BE2C (cell line): ENCODE measurements around the gene GTF3C1.
"Not testable (repeated sequence)": the region's sequence is repeated elsewhere in the genome, so short reads cannot be mapped to it uniquely, and the experiment has no call there.

Source experiments
- DNase-seq: peaks from one replicate; pipeline ENCODE4 v3.0.0-alpha.2; 2020
- H3K27me3 ChIP-seq: fragments of 250-450 bp; sonication (Bioruptor Pico); 2 replicates; pipeline ENCODE4 v1.5.1; 2020; ENCODE audit warnings: mild to moderate bottlenecking
- H3K36me3 ChIP-seq: fragments of 250-450 bp; sonication (Bioruptor Pico); 2 replicates; pipeline ENCODE4 v1.5.1; 2020; ENCODE audit warnings: mild to moderate bottlenecking
- H3K4me1 ChIP-seq: fragments of 250-450 bp; sonication (Bioruptor Pico); 2 replicates; pipeline ENCODE4 v1.5.1; 2020
- H3K4me3 ChIP-seq: 2 replicates; pipeline ENCODE4 v1.5.1; 2011; ENCODE audit warnings: low read depth, low read length
- H3K9me3 ChIP-seq: fragments of 250-450 bp; sonication (Bioruptor Pico); 2 replicates; pipeline ENCODE4 v1.5.1; 2020
- TF ChIP-seq, protein P1 (sequence below): IDR thresholded peaks from 2 replicates; pipeline ENCODE4 v1.5.1; 2012; ENCODE audit warnings: mild to moderate bottlenecking, low read depth, low read length

Gene GTF3C1

DNA sequence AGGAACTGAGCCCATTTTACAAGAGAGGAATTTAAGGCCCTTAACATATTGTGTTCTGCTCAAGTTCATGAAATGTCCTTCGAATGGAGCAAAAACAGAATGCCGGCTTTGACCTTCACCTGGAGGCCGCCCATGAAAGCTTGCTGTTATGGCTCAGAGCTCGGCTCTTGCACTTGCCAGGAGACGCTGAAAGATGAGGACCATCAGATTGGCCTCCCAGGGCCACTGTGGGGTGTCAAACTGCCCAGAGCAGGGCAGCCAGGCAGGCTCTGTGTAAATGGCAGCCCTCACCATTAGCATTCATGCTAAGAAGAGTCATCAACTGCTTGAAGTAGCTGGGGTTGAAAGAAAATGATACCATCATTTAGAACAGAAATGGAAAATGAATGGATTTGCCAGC lies 108.4 kb downstream of the GTF3C1 start:
- H3K4me1 ChIP-seq = no peaks in the 10 kb centered on the region
- H3K27me3 ChIP-seq = no peaks in the 10 kb centered on the region
- TF ChIP-seq, protein P1, sequence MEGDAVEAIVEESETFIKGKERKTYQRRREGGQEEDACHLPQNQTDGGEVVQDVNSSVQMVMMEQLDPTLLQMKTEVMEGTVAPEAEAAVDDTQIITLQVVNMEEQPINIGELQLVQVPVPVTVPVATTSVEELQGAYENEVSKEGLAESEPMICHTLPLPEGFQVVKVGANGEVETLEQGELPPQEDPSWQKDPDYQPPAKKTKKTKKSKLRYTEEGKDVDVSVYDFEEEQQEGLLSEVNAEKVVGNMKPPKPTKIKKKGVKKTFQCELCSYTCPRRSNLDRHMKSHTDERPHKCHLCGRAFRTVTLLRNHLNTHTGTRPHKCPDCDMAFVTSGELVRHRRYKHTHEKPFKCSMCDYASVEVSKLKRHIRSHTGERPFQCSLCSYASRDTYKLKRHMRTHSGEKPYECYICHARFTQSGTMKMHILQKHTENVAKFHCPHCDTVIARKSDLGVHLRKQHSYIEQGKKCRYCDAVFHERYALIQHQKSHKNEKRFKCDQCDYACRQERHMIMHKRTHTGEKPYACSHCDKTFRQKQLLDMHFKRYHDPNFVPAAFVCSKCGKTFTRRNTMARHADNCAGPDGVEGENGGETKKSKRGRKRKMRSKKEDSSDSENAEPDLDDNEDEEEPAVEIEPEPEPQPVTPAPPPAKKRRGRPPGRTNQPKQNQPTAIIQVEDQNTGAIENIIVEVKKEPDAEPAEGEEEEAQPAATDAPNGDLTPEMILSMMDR = no peak
- H3K9me3 ChIP-seq = peaks cover 5% of the 10 kb centered on the region
- H3K36me3 ChIP-seq = no peaks in the 10 kb centered on the region
- no peak overlapping the region for H3K4me3 ChIP-seq
- DNase-seq = no peak

GRCh38 chr16:27439271-27440018 lies 110.3 kb downstream of the GTF3C1 start:
- Histone ChIP-seq H3K4me3 (no peak overlapping the region), H3K27me3 (no peaks in the 10 kb centered on the region), H3K9me3 (peaks cover 3% of the 10 kb centered on the region), H3K4me1 (no peaks in the 10 kb centered on the region), H3K36me3 (no peaks in the 10 kb centered on the region)
- no peak for DNase-seq
- TF ChIP-seq, protein P1 = no peak

- H3K36me3 ChIP-seq = no peaks in the 10 kb centered on the region
- no peaks in the 10 kb centered on the region for H3K9me3 ChIP-seq
- TF ChIP-seq, protein P1 = no peak
- H3K4me1 ChIP-seq = no peaks in the 10 kb centered on the region
- H3K27me3 ChIP-seq = no peaks in the 10 kb centered on the region
- no peak for DNase-seq
- H3K4me3 ChIP-seq = no peak overlapping the region
Observed at GRCh38 chr16:27437946-27438345, 111.8 kb downstream of the GTF3C1 start.

DNA sequence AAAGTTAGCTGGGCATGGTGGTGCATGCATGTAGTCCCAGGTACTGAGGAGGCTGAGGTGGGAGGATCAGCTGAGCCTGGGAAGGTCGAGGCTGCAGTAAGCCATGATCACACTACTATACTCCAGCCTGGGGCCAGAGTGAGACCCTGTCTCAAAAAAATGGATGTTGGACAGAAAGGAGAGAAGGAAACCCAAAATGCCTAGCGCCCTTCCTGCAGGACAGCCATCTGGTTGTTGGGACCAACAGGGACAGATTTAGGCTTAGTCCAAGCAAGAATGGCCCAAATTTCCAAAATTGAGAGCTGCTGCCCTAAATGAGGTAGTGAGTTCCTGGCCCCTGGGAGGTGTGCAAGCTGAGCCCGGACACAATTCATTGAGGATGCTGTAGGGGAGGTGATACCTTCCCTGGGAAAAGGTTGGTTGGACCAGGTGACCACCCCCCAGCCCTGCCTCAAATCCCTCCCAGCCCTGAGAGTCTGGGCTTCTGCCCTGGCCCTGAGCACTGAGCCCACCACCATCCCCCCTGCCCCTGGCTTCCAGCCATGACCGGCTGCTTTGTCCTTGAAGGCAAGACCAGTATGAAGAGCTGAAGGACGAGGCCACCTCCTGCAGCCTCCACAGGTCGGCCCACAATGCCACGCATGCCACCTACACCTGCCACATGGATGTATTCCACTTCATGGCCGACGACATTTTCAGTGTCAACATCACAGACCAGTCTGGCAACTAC lies 112.6 kb downstream of the GTF3C1 start:
- TF ChIP-seq, protein P1 = no peak
- DNase-seq = no peak
- Histone ChIP-seq H3K27me3 (no peaks in the 10 kb centered on the region), H3K4me3 (no peak overlapping the region), H3K9me3 (no peaks in the 10 kb centered on the region), H3K4me1 (no peaks in the 10 kb centered on the region), H3K36me3 (no peaks in the 10 kb centered on the region)

DNA sequence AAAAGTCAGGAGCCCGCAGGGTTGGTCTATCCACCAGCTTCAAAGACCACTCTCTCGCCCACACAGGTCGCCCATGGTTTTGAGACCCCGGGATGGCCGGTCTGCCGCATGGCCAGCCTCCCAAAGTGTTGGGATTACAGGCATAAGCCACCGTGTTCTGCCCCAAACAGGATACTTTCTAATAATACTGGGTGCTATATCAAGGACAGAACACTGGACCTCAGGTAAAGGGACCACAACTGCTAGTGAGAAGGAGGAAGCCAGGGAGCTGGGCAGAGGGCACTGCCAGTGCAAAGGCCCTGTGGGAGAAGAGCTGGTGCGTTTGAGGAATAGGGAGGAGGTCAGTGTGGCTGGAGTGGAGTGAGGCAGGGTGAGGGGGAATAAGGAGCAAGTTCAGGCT lies 113.6 kb downstream of the GTF3C1 start:
- no peak for DNase-seq
- H3K27me3 ChIP-seq = peaks cover 2% of the 10 kb centered on the region; the same call in 1 of the 2 replicates
- no peaks in the 10 kb centered on the region for H3K4me1 ChIP-seq
- H3K4me3 ChIP-seq = no peak overlapping the region
- H3K36me3 ChIP-seq = no peaks in the 10 kb centered on the region
- H3K9me3 ChIP-seq = no peaks in the 10 kb centered on the region
- TF ChIP-seq, protein P1 = no peak

DNA sequence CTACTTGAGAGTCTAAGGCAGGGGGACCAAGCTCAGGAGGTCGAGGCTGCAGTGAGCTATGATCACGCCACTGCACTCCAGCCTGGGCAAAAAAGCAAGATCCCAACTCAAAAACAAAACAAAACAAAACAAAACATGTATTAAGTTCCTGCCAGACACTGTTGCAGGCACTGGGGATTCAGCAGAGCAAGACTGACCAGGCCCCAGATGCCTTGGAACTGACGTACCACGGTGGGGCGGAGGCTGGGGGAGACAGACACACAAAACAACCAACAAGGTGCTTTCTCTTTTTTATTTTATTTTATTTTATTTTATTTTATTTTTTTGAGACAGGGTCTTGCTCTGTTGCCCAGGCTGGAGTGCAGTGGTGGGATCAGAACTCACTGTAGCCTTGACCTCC lies 114.6 kb downstream of the GTF3C1 start:
- DNase-seq, H3K4me3 ChIP-seq, H3K4me1 ChIP-seq, H3K36me3 ChIP-seq, H3K9me3 ChIP-seq, H3K27me3 ChIP-seq: not testable (repeated sequence)
